ENCODE results near the gene SLC19A1.

DNA sequence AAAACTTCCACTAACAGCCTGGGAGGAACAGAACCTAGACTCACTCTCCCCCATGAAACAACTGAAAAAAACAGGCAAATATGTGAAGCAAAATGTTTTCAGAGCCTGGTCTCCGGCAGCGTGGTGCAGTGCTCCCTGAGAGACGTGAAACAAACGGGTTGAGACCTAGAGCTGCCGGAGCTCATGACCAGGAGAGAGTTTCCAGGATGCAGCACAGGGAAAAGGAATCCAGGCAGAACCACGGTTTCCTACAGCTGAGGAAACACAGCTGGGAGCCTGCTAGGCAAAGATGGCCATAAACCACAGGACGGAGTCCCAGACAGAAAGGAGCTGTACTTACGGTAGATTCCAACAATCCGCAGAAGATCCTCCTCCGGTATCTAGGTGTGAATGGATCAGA, 20.2 kb upstream of the SLC19A1 start:
- no peak for TF ChIP-seq CTCF (IDR thresholded peaks at IDR 0.05; ENCODE audit: borderline replicate concordance, extremely low read depth, low read length, poor library complexity, severe bottlenecking)
- TF ChIP-seq EZH2 (IDR thresholded peaks at IDR 0.05; ENCODE audit: borderline replicate concordance, low read depth, low read length, severe bottlenecking): no peak
